Endothelial cell of umbilical vein (primary cell): ENCODE results near the gene PCYOX1L. TPM values are rescaled to one million over a fixed set of nuclear protein-coding genes. Genes with fewer than 3 reads are reported as not detected.

Source experiments
- BruUV-seq: library from RNA; stranded (reverse); fragments of 400-500 nt; replicated peaks from 2 replicates; lab custom pipeline; 2021; lab: Mats Ljungman, UMichigan
- CTCF ChIA-PET: fragments of 300-600, 350-600 bp; sonication (Branson Sonifier 250); formaldehyde crosslinking; loops from one replicate; lab custom pipeline; 2021; ENCODE audit warnings: antibody characterized with exemption, inconsistent platforms; lab: Charles Lee
- POLR2A ChIA-PET: fragments of 300-600, 350-600 bp; sonication (Branson Sonifier 250); formaldehyde crosslinking; loops from one replicate; lab custom pipeline; 2021; ENCODE audit warnings: antibody characterized with exemption, inconsistent platforms; lab: Charles Lee
- DNase-seq: peaks from one replicate; pipeline ENCODE4 v3.0.0-alpha.2; 2011; ENCODE audit warnings: low read depth, low spot score
- FAIRE-seq: peaks from 2 replicates; lab custom pipeline; 2011; peaks lifted over from hg19 to GRCh38; lab: Jason Lieb, UNC
- H2AFZ ChIP-seq: 2 replicates; pipeline ENCODE4 v1.6.0; 2012; ENCODE audit warnings: low read depth, low read length, control low read depth, inconsistent platforms
- H3K27ac ChIP-seq: 2 replicates; pipeline ENCODE4 v1.5.1; 2011; ENCODE audit warnings: low read depth, mild to moderate bottlenecking, control low read depth, low read length, moderate library complexity; ENCODE audit not compliant: insufficient read depth
- H3K27me3 ChIP-seq, 2 experiments: 2 replicates each; pipeline versions ENCODE4 v1.6.0 to v1.6.1; 2011; ENCODE audit warnings: low read length in 2 of 2, mixed read lengths in 1 of 2; ENCODE audit not compliant: control insufficient read depth in 2 of 2, insufficient read depth in 2 of 2
- H3K36me3 ChIP-seq, 2 experiments: 2 replicates in 1 of 2; 3 replicates in 1 of 2; pipeline ENCODE4 v1.5.1; 2011; ENCODE audit warnings: low read length in 2 of 2, mild to moderate bottlenecking in 1 of 2, moderate library complexity in 1 of 2; ENCODE audit not compliant: control insufficient read depth in 2 of 2, insufficient read depth in 2 of 2; ENCODE audit errors: extremely low read depth in 1 of 2
- H3K4me1 ChIP-seq: 3 replicates; pipeline ENCODE4 v1.5.1; 2011; ENCODE audit warnings: mild to moderate bottlenecking, low read length; ENCODE audit not compliant: control insufficient read depth, insufficient read depth; ENCODE audit errors: extremely low read depth
- H3K4me2 ChIP-seq: 2 replicates; pipeline ENCODE4 v1.6.1; 2011; ENCODE audit warnings: low read length, control low read depth, mixed read lengths; ENCODE audit not compliant: insufficient read depth
- H3K4me3 ChIP-seq, 3 experiments: fragments of 200-600 bp in 1 of 3; sonication (generic), shearing (Covaris generic) in 1 of 3; replicated peaks in 1 of 3; 2 replicates each; pipeline ENCODE4 v1.5.1; 2011 to 2016; ENCODE audit warnings: control low read depth in 3 of 3, low read length in 3 of 3, mild to moderate bottlenecking in 2 of 3, inconsistent platforms in 1 of 3, low read depth in 1 of 3, moderate library complexity in 1 of 3; ENCODE audit not compliant: insufficient read depth in 1 of 3
- H3K79me2 ChIP-seq: 2 replicates; pipeline ENCODE4 v1.6.0; 2012; ENCODE audit warnings: low read length, inconsistent platforms; ENCODE audit not compliant: control insufficient read depth, insufficient read depth
- H3K9ac ChIP-seq: replicated peaks from 2 replicates; pipeline ENCODE3; 2011; ENCODE audit warnings: low read length, control low read depth; ENCODE audit not compliant: insufficient read depth; ENCODE audit errors: extremely low read depth
- H3K9me1 ChIP-seq: replicated peaks from 3 replicates; pipeline ENCODE4 v1.6.0; 2011; ENCODE audit warnings: mild to moderate bottlenecking, low read length; ENCODE audit not compliant: control insufficient read depth, insufficient read depth; ENCODE audit errors: extremely low read depth
- H3K9me3 ChIP-seq: replicated peaks from 2 replicates; pipeline ENCODE4 v1.5.1; 2012; ENCODE audit warnings: low read length, inconsistent platforms; ENCODE audit not compliant: control insufficient read depth, insufficient read depth
- H4K20me1 ChIP-seq: replicated peaks from 2 replicates; pipeline ENCODE3; 2011; ENCODE audit warnings: mild to moderate bottlenecking, low read length; ENCODE audit not compliant: control insufficient read depth, insufficient read depth; ENCODE audit errors: extremely low read depth
- CTCF ChIP-seq, 2 donors: IDR thresholded peaks; 1 replicate in 1 of 2; 2 replicates in 1 of 2; pipeline ENCODE4 v1.5.1; 2011; ENCODE audit warnings: low read length in 2 of 2, mild to moderate bottlenecking in 2 of 2, moderate library complexity in 2 of 2, control low read depth in 1 of 2, inconsistent platforms in 1 of 2, low read depth in 1 of 2; ENCODE audit not compliant: insufficient read depth in 1 of 2; ENCODE audit errors: extremely low read depth in 1 of 2
- EZH2 ChIP-seq: IDR thresholded peaks from 2 replicates; pipeline ENCODE4 v1.6.1; 2012; ENCODE audit warnings: borderline replicate concordance, low read depth, mild to moderate bottlenecking, moderate library complexity, low read length, inconsistent platforms; ENCODE audit not compliant: severe bottlenecking
- FOS ChIP-seq: IDR thresholded peaks from 2 replicates; pipeline ENCODE4 v1.6.1; 2011; ENCODE audit warnings: mild to moderate bottlenecking, low read length, moderate library complexity, borderline replicate concordance; ENCODE audit not compliant: insufficient read depth
- GATA2 ChIP-seq: IDR thresholded peaks from 2 replicates; pipeline ENCODE4 v1.7.0; 2011; ENCODE audit warnings: low read depth, mild to moderate bottlenecking, moderate library complexity, mixed read lengths, low read length; ENCODE audit not compliant: insufficient read length, insufficient read depth
- JUN ChIP-seq: IDR thresholded peaks from 2 replicates; pipeline ENCODE4 v1.6.1; 2011; ENCODE audit warnings: borderline replicate concordance, low read depth; ENCODE audit not compliant: insufficient read length, insufficient read depth
- MYC ChIP-seq: IDR thresholded peaks from one replicate; pipeline ENCODE4 v1.6.1; 2011; ENCODE audit warnings: mild to moderate bottlenecking, low read depth, low read length
- POLR2A ChIP-seq: IDR thresholded peaks from 2 replicates; pipeline ENCODE4 v1.6.1; 2012; ENCODE audit warnings: low read depth, mild to moderate bottlenecking, control low read depth, low read length
- POLR2AphosphoS5 ChIP-seq: IDR thresholded peaks from 2 replicates; pipeline ENCODE4 v1.6.1; 2012; ENCODE audit warnings: low read depth, mild to moderate bottlenecking, control low read depth, low read length, moderate library complexity; ENCODE audit not compliant: insufficient read depth
- dilution Hi-C: fragments of 300-500 bp; cut with MboI; formaldehyde crosslinking; loops from one replicate; pipeline ENCODE4 v1.15.0; 2019; ENCODE audit warnings: low sequenced_read_pairs; ENCODE audit not compliant: extremely low pct_ligation_motif_present
- intact Hi-C: fragments of 100-400 bp; cut with micrococcal nuclease; formaldehyde crosslinking; loops from one replicate; pipeline ENCODE4 v1.10.0; 2022
- polyA plus RNA-seq, 4 experiments: library from polyadenylated mRNA; depleted of rRNA in 3 of 4; stranded (reverse) in 3 of 4; unstranded in 1 of 4; fragments of >200 nt; gene quantifications; 2 replicates each; pipeline versions ENCODE4 v1.2.1 to v1.2.3, GENCODE V29; 2011 to 2012; ENCODE audit warnings: missing spikeins in 1 of 4
- total RNA-seq: library from RNA; stranded (reverse); gene quantifications from 2 replicates; pipeline ENCODE4 v1.2.3, GENCODE V29; 2021
- TF ChIP-seq, protein P1 (sequence below): IDR thresholded peaks from 2 replicates; pipeline ENCODE4 v1.6.1; 2011; ENCODE audit not compliant: insufficient read depth, insufficient read length

PCYOX1L gene
- total and polyA plus RNA-seq, 2 donors (not counting 3 experiments of a cell fraction or from before 2014, with no cell fraction given): 23.3 to 28.1 TPM

- no peaks in the 10 kb centered on the region for H3K9me1 ChIP-seq
- no peak overlapping the region for H3K9ac ChIP-seq
- H3K27me3 ChIP-seq: no peaks in the 10 kb centered on the region
- intact Hi-C loops (no loop called here), dilution Hi-C loops (no loop called here)
- H3K4me2 ChIP-seq: no peak overlapping the region
- POLR2A ChIA-PET: no interaction called here
- H2AFZ ChIP-seq: no peak overlapping the region
- FAIRE-seq: no peak
- TF ChIP-seq, protein P1, sequence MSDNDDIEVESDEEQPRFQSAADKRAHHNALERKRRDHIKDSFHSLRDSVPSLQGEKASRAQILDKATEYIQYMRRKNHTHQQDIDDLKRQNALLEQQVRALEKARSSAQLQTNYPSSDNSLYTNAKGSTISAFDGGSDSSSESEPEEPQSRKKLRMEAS: no peak
- TF ChIP-seq CTCF (IDR thresholded peaks at IDR 0.05; ENCODE audit: extremely low read depth in 1 of 2, insufficient read depth in 1 of 2, low read depth in 1 of 2, low read length in 2 of 2) (no peak), FOS (no peak), JUN (no peak), POLR2A (no peak), EZH2 (no peak), GATA2 (no peak), MYC (no peak), POLR2AphosphoS5 (no peak)
- no peaks in the 10 kb centered on the region for H3K79me2 ChIP-seq
- H3K9me3 ChIP-seq: no peaks in the 10 kb centered on the region
- H3K27ac ChIP-seq: no peak overlapping the region
- no TSS peak for BruUV-seq
- H3K4me3 ChIP-seq: no peak overlapping the region
- CTCF ChIA-PET: interaction anchor here (0.6 to 3.7 kb wide), 2 partner anchors 57 to 109 kb away, joined by 4 to 49 read pairs; no protein-coding TSS in a partner anchor
- no peaks in the 10 kb centered on the region for H3K4me1 ChIP-seq
- no peaks in the 10 kb centered on the region for H3K36me3 ChIP-seq
- H4K20me1 ChIP-seq: no peaks in the 10 kb centered on the region
- DNase-seq: no peak
These were observed 16.5 kb downstream of the PCYOX1L start for GRCh38 chr5:149374303-149374702.
